ENCODE measurements around the gene KIZ. TPM values are rescaled to one million over a fixed set of nuclear protein-coding genes. Genes with fewer than 3 reads are reported as not detected.
A peak's percentile ranks its signal among the peaks of the same experiment; 100 is the strongest.

The KIZ gene
- total and polyA plus RNA-seq, 11 donors, result 8.8 to 31.2 (median 23.6) TPM

DNA sequence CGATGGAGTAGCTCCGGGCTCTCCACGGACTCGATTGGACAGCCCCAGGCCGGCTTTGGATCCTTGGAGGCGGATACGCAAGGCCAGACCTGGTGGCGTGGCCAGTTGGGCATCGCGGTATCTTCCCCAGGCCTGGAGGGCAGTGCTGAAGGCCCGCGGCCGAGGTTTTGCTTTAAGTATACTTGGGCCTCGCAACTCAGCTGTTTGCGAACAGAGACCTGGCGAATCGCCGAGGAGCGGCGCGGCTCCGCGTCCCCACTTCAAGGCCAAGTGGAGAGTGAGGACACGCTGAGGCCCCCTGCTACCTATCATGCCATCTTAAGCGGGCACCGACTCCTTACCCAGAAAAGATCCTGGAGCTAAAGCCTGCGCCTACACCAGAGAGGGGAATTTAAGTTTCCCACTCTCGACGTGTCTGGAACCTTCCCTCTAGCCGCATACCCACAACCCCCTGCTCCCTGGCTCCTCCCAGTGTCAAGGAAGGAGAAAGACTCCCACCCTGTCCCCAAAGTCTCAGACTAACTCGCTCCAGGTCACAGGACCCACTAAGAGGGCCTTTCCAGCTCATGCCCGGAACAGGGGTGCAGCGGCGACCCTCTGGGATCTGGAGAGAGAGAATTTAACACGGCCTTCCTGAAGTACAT lies 23.8 kb upstream of the KIZ start:
- H3K4me1 ChIP-seq, result peaks cover 0 to 55% (median 37%) of the 10 kb centered on the region in 12 donors
- WGBS, 4 donors, result 3 to 6% (median 4%) methylated on average over 19 to 35 of the region's 35 CpGs

DNA sequence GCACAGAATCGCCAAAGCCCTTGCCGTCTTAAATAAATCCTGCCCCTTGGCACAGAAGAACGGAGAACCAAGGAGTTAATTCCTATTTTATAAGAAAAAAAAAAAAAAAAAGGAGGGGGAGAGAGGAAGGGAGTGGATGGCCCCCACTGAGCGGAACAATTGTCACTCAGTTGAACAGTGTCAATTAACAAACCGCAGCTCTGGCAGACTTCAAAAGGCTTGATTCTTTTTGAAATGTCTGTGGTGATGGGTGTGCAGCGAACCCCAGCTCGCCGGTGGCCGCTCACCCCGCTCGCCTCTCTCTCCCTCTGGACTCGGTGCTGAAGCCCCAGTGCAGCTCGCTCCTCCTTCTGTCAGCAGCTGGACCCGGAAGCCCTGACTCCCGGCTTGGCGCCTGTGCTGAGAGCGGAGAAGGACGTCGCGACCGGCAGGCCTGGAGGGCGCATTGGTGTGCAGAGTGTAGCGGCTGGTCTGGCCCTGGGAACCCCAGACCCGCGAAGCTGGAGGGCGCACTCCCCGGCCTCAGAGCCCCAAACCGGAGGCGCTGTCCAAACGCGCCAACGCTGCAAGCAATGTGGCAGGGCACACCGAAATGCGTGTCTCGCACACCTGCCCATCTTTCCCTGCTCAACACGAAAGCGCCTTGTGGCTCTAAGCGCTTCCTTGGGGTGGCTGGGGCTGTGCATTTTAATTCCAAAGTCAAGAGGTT lies 23.1 kb upstream of the KIZ start:
- peak overlapping the region in 1 of 12 donors; percentile 13 for H3K27ac ChIP-seq
- H3K4me1 ChIP-seq, result peaks cover 0 to 55% (median 37%) of the 10 kb centered on the region in 12 donors
- peaks cover 78 to 100% (median 98%) of the 10 kb centered on the region in 9 donors for H3K27me3 ChIP-seq
- peak overlapping the region in 11 of 12 donors; percentile 12 to 66 (median 46) for H3K4me3 ChIP-seq
- H3K9me3 ChIP-seq, result no peaks in the 10 kb centered on the region
- H3K36me3 ChIP-seq, result no peaks in the 10 kb centered on the region
- peak; percentile 25 to 76 (median 52) for DNase-seq
- TF ChIP-seq, protein P1, sequence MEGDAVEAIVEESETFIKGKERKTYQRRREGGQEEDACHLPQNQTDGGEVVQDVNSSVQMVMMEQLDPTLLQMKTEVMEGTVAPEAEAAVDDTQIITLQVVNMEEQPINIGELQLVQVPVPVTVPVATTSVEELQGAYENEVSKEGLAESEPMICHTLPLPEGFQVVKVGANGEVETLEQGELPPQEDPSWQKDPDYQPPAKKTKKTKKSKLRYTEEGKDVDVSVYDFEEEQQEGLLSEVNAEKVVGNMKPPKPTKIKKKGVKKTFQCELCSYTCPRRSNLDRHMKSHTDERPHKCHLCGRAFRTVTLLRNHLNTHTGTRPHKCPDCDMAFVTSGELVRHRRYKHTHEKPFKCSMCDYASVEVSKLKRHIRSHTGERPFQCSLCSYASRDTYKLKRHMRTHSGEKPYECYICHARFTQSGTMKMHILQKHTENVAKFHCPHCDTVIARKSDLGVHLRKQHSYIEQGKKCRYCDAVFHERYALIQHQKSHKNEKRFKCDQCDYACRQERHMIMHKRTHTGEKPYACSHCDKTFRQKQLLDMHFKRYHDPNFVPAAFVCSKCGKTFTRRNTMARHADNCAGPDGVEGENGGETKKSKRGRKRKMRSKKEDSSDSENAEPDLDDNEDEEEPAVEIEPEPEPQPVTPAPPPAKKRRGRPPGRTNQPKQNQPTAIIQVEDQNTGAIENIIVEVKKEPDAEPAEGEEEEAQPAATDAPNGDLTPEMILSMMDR (IDR thresholded peaks at IDR 0.05), result no peak
- TF ChIP-seq POLR2A (IDR thresholded peaks at IDR 0.05), result no peak
- WGBS, 4 donors, result 2 to 3% (median 2%) methylated on average over 21 to 38 of the region's 38 CpGs
- intact Hi-C loops (cut with DNase I), result loop anchor here in 1 of 10 donors (10.0 kb wide), 1 partner anchor 238 kb away; no protein-coding TSS in a partner anchor
- ATAC-seq, result peak; percentile 23 to 74 (median 67)

More for the DNA sequence above, 23.8 kb upstream of the KIZ start:
- Histone ChIP-seq H3K36me3 (no peaks in the 10 kb centered on the region), H3K4me3 (peak overlapping the region in 11 of 12 donors; percentile 12 to 66 (median 46)), H3K27me3 (peaks cover 71 to 100% (median 97%) of the 10 kb centered on the region in 9 donors), H3K27ac (peak overlapping the region in 1 of 12 donors; percentile 13), H3K9me3 (no peaks in the 10 kb centered on the region)
- intact Hi-C loops (cut with DNase I), result loop anchor here in 1 of 10 donors (10.0 kb wide), 1 partner anchor 237 kb away; no protein-coding TSS in a partner anchor
- TF ChIP-seq, protein P1 (IDR thresholded peaks at IDR 0.05), result no peak
- no peak for TF ChIP-seq POLR2A (IDR thresholded peaks at IDR 0.05)
- ATAC-seq, result peak in 3 of 4 donors; percentile 21 to 55 (median 48)
- peak in 1 of 5 donors; percentile 21 for DNase-seq

- DNase-seq (no peak), ATAC-seq (no peak)
- H3K36me3 ChIP-seq, result no peaks in the 10 kb centered on the region
- no peak overlapping the region for H3K27ac ChIP-seq
- H3K4me3 ChIP-seq, result no peak overlapping the region
- intact Hi-C loops (cut with DNase I), result loop anchor here in 1 of 10 donors (10.0 kb wide), 1 partner anchor 239 kb away; no protein-coding TSS in a partner anchor
- peaks cover 72 to 100% (median 98%) of the 10 kb centered on the region in 9 donors for H3K27me3 ChIP-seq
- H3K4me1 ChIP-seq, result peaks cover 0 to 55% (median 37%) of the 10 kb centered on the region in 12 donors
- TF ChIP-seq POLR2A (IDR thresholded peaks at IDR 0.05), result no peak
- TF ChIP-seq, protein P1 (IDR thresholded peaks at IDR 0.05), result no peak
- 6 to 12% (median 9%) methylated on average over 19 to 32 of the region's 32 CpGs for WGBS, 4 donors
- H3K9me3 ChIP-seq, result no peaks in the 10 kb centered on the region
Measured at GRCh38 chr20:21103582-21104465, 22.1 kb upstream of the KIZ start.

All from heart left ventricle (tissue), 16 donors.